Measurements from ENCODE around the gene SEC14L2. TPM values are rescaled to one million over a fixed set of nuclear protein-coding genes. Genes with fewer than 3 reads are reported as not detected.
"Not testable (repeated sequence)": the region's sequence is repeated elsewhere in the genome, so short reads cannot be mapped to it uniquely, and the experiment has no call there.

Gene SEC14L2
- total RNA-seq, 2 experiments from 2014 or later = 5.6 to 7.4 TPM

DNA sequence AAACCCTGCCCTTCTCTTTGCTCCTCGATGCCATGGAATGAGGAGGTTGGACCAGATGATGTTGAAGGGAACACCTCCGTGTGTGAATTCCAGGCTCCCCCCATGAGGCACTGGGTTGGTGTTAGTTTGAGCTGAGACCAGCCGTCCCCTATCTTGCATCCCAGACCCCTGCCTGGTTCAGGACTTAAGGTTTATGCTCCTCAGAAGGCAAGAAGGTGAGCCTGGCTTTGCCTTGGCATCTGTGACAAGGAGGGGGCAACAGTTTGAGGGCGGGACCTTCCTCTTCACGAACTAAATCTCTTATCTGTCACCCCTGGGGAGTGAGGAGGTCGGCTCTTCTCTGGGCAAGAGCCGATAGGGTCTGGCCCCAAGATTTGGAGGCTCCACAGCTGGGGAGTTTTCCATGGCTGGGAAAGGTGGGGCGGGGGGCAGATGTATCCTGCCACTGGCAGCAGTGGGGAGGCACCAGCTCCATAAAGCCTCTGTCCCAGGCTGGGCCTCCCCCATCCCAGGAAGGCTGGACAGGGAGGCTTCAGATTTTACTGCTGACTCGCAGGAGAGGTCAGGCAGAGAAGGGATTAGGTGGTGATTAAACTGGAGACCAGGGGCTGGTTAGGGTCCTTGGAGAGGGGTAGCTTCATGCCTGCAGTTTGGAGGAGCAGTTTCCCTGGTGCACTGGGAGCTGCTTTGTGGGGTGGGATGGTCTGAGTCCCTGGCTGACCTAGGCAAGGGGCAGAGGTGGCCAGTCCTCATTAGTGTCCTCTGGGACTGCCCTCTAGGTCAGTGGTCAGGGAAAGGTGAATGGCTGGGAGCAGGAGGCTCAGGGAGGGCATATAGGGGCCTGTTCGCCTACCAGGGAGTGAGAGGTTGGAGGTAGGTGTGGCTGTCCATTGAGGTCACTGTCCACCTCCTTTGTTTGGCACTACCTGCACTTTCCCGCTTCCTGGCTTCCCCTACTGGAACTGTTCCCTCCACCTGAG is 1.1 kb downstream of the SEC14L2 start:
- H3K27ac Mint-ChIP-seq = no peak overlapping the region
- no peaks in the 10 kb centered on the region for H3K9me3 Mint-ChIP-seq
- peaks cover 6% of the 10 kb centered on the region for H3K36me3 Mint-ChIP-seq (ENCODE audit: low read depth)
- peaks cover 4% of the 10 kb centered on the region for H3K27me3 Mint-ChIP-seq
- peaks cover 34% of the 10 kb centered on the region for H3K4me1 Mint-ChIP-seq
- POLR2A ChIA-PET = interaction anchor here (0.7 to 12.2 kb wide), 8 partner anchors 8 to 109 kb away, joined by 3 to 115 read pairs (median 4); partner anchors contain the start of genes CASTOR1, CCDC157, MTFP1 and SF3A1
- CTCF ChIA-PET = interaction anchor here (1.0 to 2.7 kb wide), 8 partner anchors 10 to 351 kb away, joined by 3 to 17 read pairs (median 4); partner anchors contain the start of gene RNF215
- H3K4me3 Mint-ChIP-seq = peak overlapping the region; percentile 69
- no peak for DNase-seq

- H3K9me3 Mint-ChIP-seq = no peaks in the 10 kb centered on the region
- H3K27me3 Mint-ChIP-seq = peaks cover 4% of the 10 kb centered on the region
- no peak overlapping the region for H3K27ac Mint-ChIP-seq
- POLR2A ChIA-PET = interaction anchor here (0.8 to 12.2 kb wide), 2 partner anchors 26 to 42 kb away, joined by 4 to 115 read pairs; partner anchors contain the start of genes CCDC157, MTFP1 and SF3A1
- DNase-seq = no peak
- peak overlapping the region; percentile 9 for H3K4me3 Mint-ChIP-seq
- peaks cover 6% of the 10 kb centered on the region for H3K36me3 Mint-ChIP-seq (ENCODE audit: low read depth)
- CTCF ChIA-PET = interaction anchor here (1.2 to 2.7 kb wide), 5 partner anchors 11 to 111 kb away, joined by 3 to 9 read pairs (median 4); no protein-coding TSS in a partner anchor
- peaks cover 32% of the 10 kb centered on the region for H3K4me1 Mint-ChIP-seq
Observed at GRCh38 chr22:30398685-30399680, 2.2 kb downstream of the SEC14L2 start.

GRCh38 chr22:30399718-30400117 is 2.9 kb downstream of the SEC14L2 start:
- H3K27me3 Mint-ChIP-seq = peaks cover 4% of the 10 kb centered on the region
- no peak for DNase-seq
- ChIA-PET POLR2A (interaction anchor here (12.2 kb wide), 1 partner anchor 25 kb away, joined by 115 read pairs; the partner anchor contains the start of gene MTFP1), CTCF (no interaction called here)
- H3K4me1 Mint-ChIP-seq = peaks cover 32% of the 10 kb centered on the region
- H3K36me3 Mint-ChIP-seq (ENCODE audit: low read depth) = peaks cover 6% of the 10 kb centered on the region
- no peak overlapping the region for H3K27ac Mint-ChIP-seq
- H3K4me3 Mint-ChIP-seq = no peak overlapping the region
- no peaks in the 10 kb centered on the region for H3K9me3 Mint-ChIP-seq

DNA sequence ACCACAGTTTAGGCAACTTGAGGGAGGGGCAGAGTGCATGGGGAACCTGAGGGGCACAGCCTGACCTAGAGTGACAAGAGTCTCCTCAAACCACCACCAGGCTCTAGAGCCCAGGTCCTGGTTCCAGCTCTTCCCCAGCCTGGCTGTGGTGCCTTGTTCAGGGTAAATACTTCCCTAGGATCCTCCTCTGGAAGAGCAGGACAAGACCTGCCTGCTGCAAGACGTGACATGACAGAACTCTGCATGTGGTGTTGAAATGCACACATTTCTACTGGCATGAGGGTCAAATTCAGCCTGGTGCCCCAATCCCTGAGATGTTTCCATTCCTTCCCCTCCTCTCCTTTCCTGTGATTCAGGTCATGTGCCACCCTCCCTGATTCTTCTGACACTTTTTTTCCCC is 3.3 kb downstream of the SEC14L2 start:
- POLR2A ChIA-PET = interaction anchor here (12.2 kb wide), 1 partner anchor 25 kb away, joined by 115 read pairs; the partner anchor contains the start of gene MTFP1
- peaks cover 32% of the 10 kb centered on the region for H3K4me1 Mint-ChIP-seq
- CTCF ChIA-PET = no interaction called here
- H3K27me3 Mint-ChIP-seq = peaks cover 4% of the 10 kb centered on the region
- peaks cover 6% of the 10 kb centered on the region for H3K36me3 Mint-ChIP-seq (ENCODE audit: low read depth)
- H3K4me3 Mint-ChIP-seq = no peak overlapping the region
- no peaks in the 10 kb centered on the region for H3K9me3 Mint-ChIP-seq
- no peak overlapping the region for H3K27ac Mint-ChIP-seq
- no peak for DNase-seq

- H3K27ac Mint-ChIP-seq; H3K4me3 Mint-ChIP-seq; DNase-seq; H3K9me3 Mint-ChIP-seq; H3K27me3 Mint-ChIP-seq; H3K36me3 Mint-ChIP-seq (ENCODE audit: low read depth); CTCF ChIA-PET: not testable (repeated sequence)
- POLR2A ChIA-PET = interaction anchor here (1.4 kb wide), 1 partner anchor 23 kb away, joined by 7 read pairs; no protein-coding TSS in a partner anchor
- peaks cover 27% of the 10 kb centered on the region for H3K4me1 Mint-ChIP-seq
Observed at GRCh38 chr22:30401024-30401423, 4.2 kb downstream of the SEC14L2 start.

GRCh38 chr22:30402028-30402765 is 5.4 kb downstream of the SEC14L2 start:
- no peak overlapping the region for H3K4me3 Mint-ChIP-seq
- no peak overlapping the region for H3K27ac Mint-ChIP-seq
- H3K27me3 Mint-ChIP-seq = peaks cover 4% of the 10 kb centered on the region
- peaks cover 18% of the 10 kb centered on the region for H3K4me1 Mint-ChIP-seq
- H3K9me3 Mint-ChIP-seq = no peaks in the 10 kb centered on the region
- CTCF ChIA-PET = interaction anchor here (0.9 to 1.3 kb wide), 4 partner anchors 10 to 397 kb away, joined by 3 to 4 read pairs (median 3); no protein-coding TSS in a partner anchor
- POLR2A ChIA-PET = interaction anchor here (1.0 to 1.6 kb wide), 3 partner anchors 10 to 22 kb away, joined by 3 to 7 read pairs (median 4); no protein-coding TSS in a partner anchor
- no peak for DNase-seq
- H3K36me3 Mint-ChIP-seq (ENCODE audit: low read depth) = peaks cover 6% of the 10 kb centered on the region

GRCh38 chr22:30402766-30403104 is 5.9 kb downstream of the SEC14L2 start:
- H3K36me3 Mint-ChIP-seq (ENCODE audit: low read depth); H3K4me3 Mint-ChIP-seq; H3K27me3 Mint-ChIP-seq; DNase-seq; H3K9me3 Mint-ChIP-seq; H3K27ac Mint-ChIP-seq: not testable (repeated sequence)
- ChIA-PET CTCF (interaction anchor here (0.9 to 1.3 kb wide), 3 partner anchors 11 to 397 kb away, joined by 3 to 4 read pairs (median 3); no protein-coding TSS in a partner anchor), POLR2A (interaction anchor here (1.0 to 1.6 kb wide), 3 partner anchors 11 to 21 kb away, joined by 3 to 7 read pairs (median 4); no protein-coding TSS in a partner anchor)
- H3K4me1 Mint-ChIP-seq = peaks cover 15% of the 10 kb centered on the region

GRCh38 chr22:30404307-30404706 is 7.5 kb downstream of the SEC14L2 start:
- ChIA-PET CTCF (no interaction called here), POLR2A (interaction anchor here (1.3 kb wide), 1 partner anchor 16 kb away, joined by 3 read pairs; no protein-coding TSS in a partner anchor)
- Mint-ChIP-seq H3K36me3 (ENCODE audit: low read depth) (peaks cover 6% of the 10 kb centered on the region), H3K27me3 (no peaks in the 10 kb centered on the region), H3K4me3 (no peak overlapping the region), H3K27ac (no peak overlapping the region), H3K9me3 (no peaks in the 10 kb centered on the region), H3K4me1 (peaks cover 9% of the 10 kb centered on the region)
- no peak for DNase-seq

GRCh38 chr22:30405731-30406130 is 8.9 kb downstream of the SEC14L2 start:
- no peak for DNase-seq
- H3K27me3 Mint-ChIP-seq = no peaks in the 10 kb centered on the region
- CTCF ChIA-PET = interaction anchor here (0.8 to 1.2 kb wide), 2 partner anchors 18 to 118 kb away, joined by 3 read pairs; no protein-coding TSS in a partner anchor
- H3K27ac Mint-ChIP-seq = no peak overlapping the region
- POLR2A ChIA-PET = interaction anchor here (0.5 to 1.6 kb wide), 6 partner anchors 9 to 1043 kb away, joined by 3 to 5 read pairs (median 3); partner anchors contain the start of genes MTFP1 and SEC14L2
- H3K4me3 Mint-ChIP-seq = no peak overlapping the region
- H3K36me3 Mint-ChIP-seq (ENCODE audit: low read depth) = peaks cover 6% of the 10 kb centered on the region
- H3K4me1 Mint-ChIP-seq = peaks cover 11% of the 10 kb centered on the region
- H3K9me3 Mint-ChIP-seq = no peaks in the 10 kb centered on the region

DNA sequence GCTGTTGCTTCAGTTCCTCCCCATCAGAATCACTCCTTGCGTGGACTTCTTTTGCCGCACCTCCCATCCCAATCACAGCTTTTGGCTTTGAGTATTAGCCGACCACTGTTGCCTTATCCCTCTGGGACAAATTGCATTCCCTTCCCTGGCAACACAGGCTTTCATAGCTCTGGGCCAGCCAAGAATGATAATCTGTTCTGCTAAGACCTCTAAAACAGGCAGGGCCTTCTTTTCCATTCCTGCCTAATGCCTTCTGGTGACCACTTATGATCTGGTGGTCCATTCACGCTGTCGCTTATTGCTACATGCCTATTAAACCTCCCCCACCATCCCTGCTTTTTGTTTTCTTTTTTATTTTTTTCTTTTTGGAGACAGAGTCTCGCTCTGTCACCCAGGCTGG is 9.6 kb downstream of the SEC14L2 start:
- no peak overlapping the region for H3K27ac Mint-ChIP-seq
- ChIA-PET CTCF (interaction anchor here (0.8 kb wide), 1 partner anchor 20 kb away, joined by 4 read pairs; no protein-coding TSS in a partner anchor), POLR2A (interaction anchor here (0.5 to 1.6 kb wide), 4 partner anchors 9 to 1043 kb away, joined by 3 to 5 read pairs (median 3); partner anchors contain the start of genes MTFP1 and SEC14L2)
- peaks cover 6% of the 10 kb centered on the region for H3K36me3 Mint-ChIP-seq (ENCODE audit: low read depth)
- no peaks in the 10 kb centered on the region for H3K27me3 Mint-ChIP-seq
- peaks cover 11% of the 10 kb centered on the region for H3K4me1 Mint-ChIP-seq
- H3K4me3 Mint-ChIP-seq = no peak overlapping the region
- no peaks in the 10 kb centered on the region for H3K9me3 Mint-ChIP-seq
- no peak for DNase-seq

- no peak for DNase-seq
- no peaks in the 10 kb centered on the region for H3K27me3 Mint-ChIP-seq
- peaks cover 13% of the 10 kb centered on the region for H3K4me1 Mint-ChIP-seq
- no peak overlapping the region for H3K27ac Mint-ChIP-seq
- no peaks in the 10 kb centered on the region for H3K9me3 Mint-ChIP-seq
- ChIA-PET CTCF (no interaction called here), POLR2A (no interaction called here)
- H3K4me3 Mint-ChIP-seq = no peak overlapping the region
- peaks cover 16% of the 10 kb centered on the region for H3K36me3 Mint-ChIP-seq (ENCODE audit: low read depth)
Observed at GRCh38 chr22:30408388-30409102, 11.7 kb downstream of the SEC14L2 start.
